ENCODE data around the gene JAM2.

GRCh38 chr21:25624511-25624910 is 14.5 kb upstream of the JAM2 start:
- TF ChIP-seq CTCF (IDR thresholded peaks at IDR 0.05 in 8 of 11, conservative IDR thresholded peaks at IDR 0.05 in 3 of 11) (no peak), POLR2AphosphoS5 (IDR thresholded peaks at IDR 0.05) (no peak)

Measured in spleen (tissue), 7 donors.